ENCODE measurements around the gene ARHGAP33.
A peak's percentile ranks its signal among the peaks of the same experiment; 100 is the strongest.
"Not testable (repeated sequence)": the region's sequence is repeated elsewhere in the genome, so short reads cannot be mapped to it uniquely, and the experiment has no call there.

ARHGAP33 gene

DNA sequence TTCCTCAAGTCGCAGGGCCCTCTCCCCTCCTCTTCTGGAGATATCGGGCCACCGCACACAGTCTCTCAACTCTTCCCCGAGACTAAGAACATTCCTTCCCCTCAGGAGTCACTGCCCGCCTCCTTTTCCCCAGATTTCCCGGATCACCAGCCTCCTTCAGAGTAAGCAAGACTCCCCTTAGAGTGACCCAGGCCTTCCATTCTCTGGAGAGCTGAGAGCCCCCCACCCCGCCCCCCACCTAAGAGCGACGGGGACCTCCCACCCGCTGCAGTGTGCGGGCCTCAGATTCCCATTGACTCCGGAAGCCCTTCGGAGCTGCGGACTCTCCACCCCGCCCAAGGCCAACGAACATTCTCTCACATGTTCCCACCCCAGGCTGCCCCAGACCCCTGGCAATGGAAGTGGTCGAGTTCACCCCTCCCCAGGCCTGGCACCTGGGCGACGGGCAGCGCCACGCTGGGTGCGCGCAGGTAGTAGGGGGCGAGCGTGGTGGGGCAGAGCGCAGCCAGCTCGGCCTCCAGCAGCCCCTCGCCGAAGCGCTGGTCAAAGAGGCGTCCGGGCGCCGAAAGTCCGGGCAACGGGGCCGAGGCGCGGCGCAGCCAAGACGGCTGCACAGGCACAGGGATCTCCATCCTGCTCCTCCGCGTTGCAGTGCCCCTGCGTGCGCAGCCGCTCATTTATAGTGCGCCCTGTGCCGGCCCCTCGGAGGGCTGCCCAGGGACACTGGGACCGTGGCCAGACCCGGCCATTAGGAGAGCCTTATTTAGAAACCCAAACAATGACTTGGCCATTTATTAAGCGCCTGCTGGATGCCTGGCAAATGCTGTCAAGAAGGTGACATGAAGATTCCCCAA lies 18.8 kb upstream of the ARHGAP33 start, which contains the start of gene HSPB6:
HSPB6 (minus strand) TSS at position 653 of the 854 bp plus-strand sequence; CDS start at position 632, 21 bp downstream.
- no peak for DNase-seq

DNA sequence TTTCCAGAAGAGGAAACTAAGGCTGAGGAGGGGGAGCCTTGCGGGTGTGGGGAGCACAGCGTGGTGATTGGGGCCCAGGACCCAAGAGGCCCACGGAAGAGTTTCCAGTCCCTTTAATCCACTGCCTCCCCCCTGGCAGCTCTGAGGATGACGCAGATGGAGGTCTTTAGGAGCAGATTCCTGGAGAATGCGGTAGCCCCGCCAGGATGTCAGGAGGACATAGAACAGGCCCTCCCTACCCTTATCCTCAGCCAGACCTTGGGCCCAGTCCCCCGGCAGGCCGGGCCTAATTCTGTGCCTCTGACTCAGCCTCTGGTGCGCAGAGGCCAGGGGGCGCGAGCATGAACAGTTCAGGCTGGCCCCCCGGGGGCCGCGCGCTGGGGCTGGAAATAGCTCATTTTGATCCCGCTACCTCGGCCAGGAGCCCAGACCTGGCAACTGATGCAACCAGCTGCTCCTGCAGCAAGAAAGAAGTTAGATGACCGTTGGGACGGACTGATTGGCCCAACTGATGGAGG lies 18.1 kb upstream of the ARHGAP33 start:
- no peak for DNase-seq

- peak; percentile 99 to 100 for DNase-seq
Measured at GRCh38 chr19:35757749-35758608, 17.4 kb upstream of the ARHGAP33 start, which contains the start of gene PROSER3. TSS of gene PROSER3 (plus strand) at chr19:35758176. CDS start at chr19:35758216, 40 bp downstream.

- DNase-seq = no peak
Measured at GRCh38 chr19:35759697-35760096, 15.7 kb upstream of the ARHGAP33 start.

DNA sequence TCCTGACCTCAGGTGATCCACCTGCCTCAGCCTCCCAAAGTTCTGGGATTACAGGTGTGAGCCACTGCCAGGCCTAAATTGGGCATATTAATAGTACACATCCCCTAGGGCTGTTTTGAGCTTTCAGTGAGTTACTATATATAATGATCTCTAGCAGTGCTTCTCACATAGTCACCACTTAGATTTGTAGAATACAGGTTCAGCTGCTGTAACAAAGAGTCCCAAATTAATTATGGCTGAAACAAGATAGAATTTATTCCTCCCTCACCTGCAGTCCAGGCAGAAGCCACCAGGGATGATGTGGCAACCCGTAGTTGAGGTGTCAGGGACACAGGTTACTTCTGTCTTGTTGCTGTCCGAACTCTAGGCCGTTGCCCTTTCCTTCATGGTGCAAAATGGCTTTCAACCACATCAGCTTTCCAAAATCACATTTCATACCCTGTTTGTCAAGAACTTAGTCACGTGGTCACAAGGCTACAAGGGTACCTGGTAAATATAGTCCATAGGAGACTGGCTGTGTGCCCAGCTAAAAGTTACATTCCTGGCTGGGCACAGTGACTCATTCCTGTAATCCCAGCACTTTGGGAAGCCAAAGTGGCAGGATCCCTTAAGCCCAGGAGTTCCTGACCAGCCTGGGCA lies 14.5 kb upstream of the ARHGAP33 start:
- no peak for DNase-seq

GRCh38 chr19:35764432-35765315 lies 10.7 kb upstream of the ARHGAP33 start:
- DNase-seq = no peak

- no peak for DNase-seq
Measured at GRCh38 chr19:35766571-35767104, 8.7 kb upstream of the ARHGAP33 start.

GRCh38 chr19:35767288-35768081 lies 7.9 kb upstream of the ARHGAP33 start:
- no peak for DNase-seq

GRCh38 chr19:35768082-35768421 lies 7.3 kb upstream of the ARHGAP33 start:
- DNase-seq = no peak

DNA sequence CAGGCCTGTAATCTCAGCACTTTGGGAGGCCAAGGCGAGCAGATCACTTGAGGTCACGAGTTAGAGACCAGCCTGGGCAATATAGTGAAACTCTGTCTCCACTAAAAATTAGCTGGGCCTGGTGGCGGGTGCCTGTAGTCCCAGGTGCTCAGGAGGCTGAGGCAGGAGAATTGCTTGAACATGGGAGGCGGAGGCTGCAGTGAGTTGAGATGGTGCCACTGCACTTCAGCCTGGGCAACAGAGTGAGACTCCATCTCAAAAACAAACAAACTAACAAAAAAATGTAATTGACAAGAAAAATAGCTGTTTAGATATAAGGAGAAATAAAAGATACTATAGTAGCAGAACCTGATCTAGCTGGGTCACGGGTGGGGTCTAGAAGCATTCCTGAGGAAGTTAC lies 3.0 kb upstream of the ARHGAP33 start:
- DNase-seq = not testable (repeated sequence)

DNA sequence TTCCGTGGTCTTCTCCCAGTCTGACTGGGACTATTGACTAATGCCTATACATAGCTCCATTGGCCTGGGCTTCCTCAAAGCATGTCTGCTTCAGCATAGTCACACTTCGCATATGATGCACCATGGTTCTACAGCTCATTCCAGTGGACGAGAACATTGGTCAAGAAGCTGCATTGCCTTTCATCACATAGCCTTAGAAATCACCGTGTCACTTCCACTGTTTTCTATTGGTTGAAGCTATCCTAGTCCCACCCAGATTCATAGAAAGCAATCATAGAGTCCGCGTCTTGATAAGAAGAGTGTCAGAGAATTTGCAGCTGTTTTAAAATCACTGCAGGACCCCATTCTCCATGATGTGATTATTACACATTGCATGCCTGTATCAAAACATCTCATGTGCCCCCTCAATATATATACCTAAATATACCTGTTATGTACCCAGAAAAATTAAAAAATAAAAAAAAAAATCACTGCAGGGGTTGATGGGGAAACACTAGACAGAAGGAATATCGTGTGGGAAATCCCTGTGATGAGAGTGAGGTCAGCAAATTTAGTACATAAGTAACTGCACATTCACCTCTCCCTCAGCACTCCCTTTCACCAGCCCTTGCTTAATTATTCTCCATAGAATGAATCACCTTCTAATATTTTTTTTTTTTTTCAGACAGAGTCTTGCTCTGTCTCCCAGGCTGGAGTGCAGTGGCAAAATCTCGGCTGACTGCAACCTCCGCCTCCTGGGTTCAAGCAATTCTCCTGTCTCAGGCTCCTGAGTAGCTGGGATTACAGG lies 2.2 kb upstream of the ARHGAP33 start:
- DNase-seq = no peak

DNA sequence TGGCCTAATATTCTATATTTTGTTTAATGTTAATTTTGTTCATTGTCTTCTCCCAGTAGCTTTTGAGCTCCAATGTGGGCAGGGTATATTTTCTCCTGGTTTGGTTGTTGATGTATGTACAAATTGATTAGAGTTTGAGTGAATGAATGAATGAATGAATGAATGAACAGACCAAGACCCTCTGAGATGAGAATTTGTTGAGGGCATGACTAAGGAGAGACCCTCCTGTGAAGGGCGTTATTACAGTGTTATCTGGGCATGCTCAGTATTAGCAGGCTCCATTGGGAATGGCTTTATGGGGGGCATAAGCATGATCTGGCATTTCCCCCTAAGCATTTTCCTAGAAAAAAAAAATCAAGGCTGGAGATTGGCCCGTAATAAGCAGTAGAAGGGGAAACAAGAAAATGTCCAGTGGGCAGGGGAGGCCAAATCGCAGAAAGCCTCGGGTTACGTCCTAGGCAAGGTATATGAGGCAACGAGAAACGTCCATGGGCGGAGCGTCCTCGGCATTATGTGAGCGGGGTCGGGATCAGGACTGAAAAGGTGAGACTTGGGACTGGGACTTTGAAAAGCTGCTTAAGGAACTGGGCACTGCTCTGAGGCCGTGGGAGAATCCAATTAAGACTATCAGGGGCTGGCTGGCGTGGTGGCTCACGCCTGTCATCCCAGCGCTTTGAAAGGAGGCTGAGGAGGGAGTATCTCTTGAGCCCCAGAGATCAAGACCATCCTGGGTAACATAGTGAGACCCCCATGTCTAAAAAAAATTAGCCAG lies 904 bp upstream of the ARHGAP33 start:
- no peak for DNase-seq

DNA sequence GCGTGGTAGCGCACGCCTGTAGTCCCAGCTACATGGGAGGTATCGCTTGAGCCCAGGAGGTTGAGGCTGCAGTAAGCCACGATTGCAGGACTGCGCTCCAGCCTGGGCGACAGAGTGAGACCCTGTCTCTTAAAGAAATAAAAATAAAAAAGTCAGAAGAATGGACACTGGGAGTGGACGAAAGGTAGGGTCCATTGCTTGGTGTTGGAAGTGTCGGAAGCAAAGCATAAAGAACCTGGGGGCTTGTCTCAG lies 392 bp upstream of the ARHGAP33 start:
- DNase-seq = no peak

- no peak for DNase-seq
Measured at GRCh38 chr19:35776102-35776788, 881 bp downstream of the ARHGAP33 start.

DNA sequence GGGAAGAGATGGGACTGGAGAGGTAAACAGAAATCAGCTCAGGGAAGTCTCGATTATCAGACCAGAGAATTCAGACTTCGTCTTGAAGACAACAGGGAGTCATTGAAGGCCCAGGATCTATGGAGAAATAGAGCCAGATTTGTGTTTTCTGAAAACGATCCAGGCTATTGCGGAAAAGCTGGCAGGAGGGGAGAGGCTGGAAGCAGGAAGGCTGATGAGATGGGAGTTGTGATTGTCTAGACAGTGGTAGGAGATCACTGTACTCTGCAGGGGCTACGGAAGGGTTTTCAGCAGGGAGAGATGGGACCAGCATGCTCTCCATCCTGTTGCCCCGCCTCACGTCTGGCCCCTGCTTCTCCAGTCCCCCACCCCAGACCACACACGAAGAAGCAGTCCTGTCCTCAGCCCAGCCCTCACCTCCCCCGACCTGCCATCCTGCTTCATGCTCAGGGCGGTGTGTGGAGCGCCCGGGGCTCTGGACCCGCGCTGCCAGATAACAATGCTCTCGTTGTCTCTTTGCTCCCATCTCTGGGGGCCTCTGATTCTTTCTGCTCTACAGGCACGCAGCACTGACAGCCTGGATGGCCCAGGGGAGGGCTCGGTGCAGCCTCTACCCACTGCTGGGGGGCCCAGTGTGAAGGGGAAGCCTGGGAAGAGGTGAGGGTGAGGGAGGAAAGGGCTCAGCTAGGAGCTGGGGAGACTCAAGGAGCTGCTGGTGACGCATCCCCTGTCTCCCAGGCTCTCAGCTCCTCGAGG lies 1.9 kb downstream of the ARHGAP33 start:
- no peak for DNase-seq

GRCh38 chr19:35777961-35778360 lies 2.6 kb downstream of the ARHGAP33 start:
- no peak for DNase-seq

DNA sequence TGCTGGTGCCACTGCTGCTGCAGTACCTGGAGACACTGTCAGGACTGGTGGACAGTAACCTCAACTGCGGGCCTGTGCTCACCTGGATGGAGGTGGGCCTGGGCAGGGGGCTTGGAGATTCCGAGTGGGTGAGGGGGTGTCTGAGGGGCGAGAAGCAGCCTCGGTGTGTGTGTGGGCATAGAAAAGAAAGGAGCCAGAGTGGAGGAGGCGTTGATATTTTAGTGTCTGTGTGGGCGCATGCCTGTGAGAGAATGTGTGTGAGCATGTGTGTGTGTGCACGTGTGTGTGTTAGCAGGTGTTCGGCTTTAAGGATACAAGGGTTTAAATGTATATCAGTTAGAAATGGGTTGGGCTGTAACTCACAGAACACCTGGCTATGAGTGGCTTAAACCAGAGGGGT lies 3.7 kb downstream of the ARHGAP33 start:
- no peak for DNase-seq

DNA sequence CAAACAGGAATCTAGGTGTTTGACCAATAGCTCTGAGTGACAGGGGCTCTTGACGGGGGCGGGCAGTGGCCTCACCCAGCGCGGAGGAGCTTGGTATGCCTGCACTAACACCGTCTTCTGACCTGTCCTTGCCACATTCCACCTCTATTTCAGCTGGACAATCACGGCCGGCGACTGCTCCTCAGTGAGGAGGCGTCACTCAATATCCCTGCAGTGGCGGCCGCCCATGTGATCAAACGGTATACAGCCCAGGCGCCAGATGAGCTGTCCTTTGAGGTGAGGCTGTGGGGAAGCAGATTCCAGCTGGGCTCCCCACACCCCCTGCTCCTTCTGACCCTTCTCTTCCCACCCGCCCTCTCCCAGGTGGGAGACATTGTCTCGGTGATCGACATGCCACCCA lies 4.7 kb downstream of the ARHGAP33 start:
- DNase-seq = no peak

Measured in CD4-positive, alpha-beta T cell treated with Interleukin-4 for 1 hour (primary cell).